ENCODE measurements around the gene CELSR1.
"Not testable (repeated sequence)": the region's sequence is repeated elsewhere in the genome, so short reads cannot be mapped to it uniquely, and the experiment has no call there.

DNA sequence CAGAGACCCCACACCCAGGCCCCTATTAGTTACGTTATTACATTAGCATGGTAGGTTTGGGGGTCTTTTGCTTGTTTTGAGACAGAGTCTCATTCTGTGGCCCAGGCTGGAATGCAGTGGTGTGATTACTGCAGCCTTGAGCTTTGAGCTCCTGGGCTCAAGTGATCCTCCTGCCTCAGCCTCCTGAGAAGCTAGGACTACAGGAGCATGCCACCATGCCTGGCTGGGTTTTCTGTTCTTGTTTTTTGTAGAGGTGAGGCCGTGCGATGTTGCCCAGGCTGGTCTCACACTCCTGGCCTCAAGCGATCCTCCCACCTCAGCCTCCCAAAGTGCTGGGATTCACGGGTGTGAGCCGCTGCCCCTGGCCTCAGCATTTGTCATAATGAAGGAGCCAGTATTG lies 66.1 kb downstream of the CELSR1 start:
- TF ChIP-seq POLR2A (IDR thresholded peaks at IDR 0.05): not testable (repeated sequence)
- TF ChIP-seq, protein P1, sequence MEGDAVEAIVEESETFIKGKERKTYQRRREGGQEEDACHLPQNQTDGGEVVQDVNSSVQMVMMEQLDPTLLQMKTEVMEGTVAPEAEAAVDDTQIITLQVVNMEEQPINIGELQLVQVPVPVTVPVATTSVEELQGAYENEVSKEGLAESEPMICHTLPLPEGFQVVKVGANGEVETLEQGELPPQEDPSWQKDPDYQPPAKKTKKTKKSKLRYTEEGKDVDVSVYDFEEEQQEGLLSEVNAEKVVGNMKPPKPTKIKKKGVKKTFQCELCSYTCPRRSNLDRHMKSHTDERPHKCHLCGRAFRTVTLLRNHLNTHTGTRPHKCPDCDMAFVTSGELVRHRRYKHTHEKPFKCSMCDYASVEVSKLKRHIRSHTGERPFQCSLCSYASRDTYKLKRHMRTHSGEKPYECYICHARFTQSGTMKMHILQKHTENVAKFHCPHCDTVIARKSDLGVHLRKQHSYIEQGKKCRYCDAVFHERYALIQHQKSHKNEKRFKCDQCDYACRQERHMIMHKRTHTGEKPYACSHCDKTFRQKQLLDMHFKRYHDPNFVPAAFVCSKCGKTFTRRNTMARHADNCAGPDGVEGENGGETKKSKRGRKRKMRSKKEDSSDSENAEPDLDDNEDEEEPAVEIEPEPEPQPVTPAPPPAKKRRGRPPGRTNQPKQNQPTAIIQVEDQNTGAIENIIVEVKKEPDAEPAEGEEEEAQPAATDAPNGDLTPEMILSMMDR (IDR thresholded peaks at IDR 0.05): not testable (repeated sequence)

All from thyroid gland (tissue), 4 donors.